A549 (cell line): Measurements from ENCODE around the gene RRBP1. TPM values are rescaled to one million over a fixed set of nuclear protein-coding genes. Genes with fewer than 3 reads are reported as not detected.

ENCODE experiments used
- ATAC-seq, 2 experiments: fragments of 200-7000 bp in 1 of 2; fragments of >200 bp in 1 of 2; cut with Nextera tagmentation in 1 of 2; cut with Tn5 transposase in 1 of 2; 3 replicates each; pipeline versions ENCODE4 v1.8.0 to v1.9.1; 2018 to 2020; ENCODE audit warnings: mild to moderate bottlenecking in 1 of 2, moderate library complexity in 1 of 2
- CTCF ChIA-PET: fragments of 300-600 bp; sonication (Branson Sonifier 250); formaldehyde crosslinking; extraction: SDS; loops from one replicate; lab custom pipeline; 2021; ENCODE audit warnings: antibody characterized with exemption, inconsistent platforms; lab: Yijun Ruan, JAX
- POLR2A ChIA-PET: fragments of 350-600 bp; formaldehyde crosslinking; extraction: SDS; loops from one replicate; lab custom pipeline; 2021; ENCODE audit warnings: antibody characterized with exemption, inconsistent platforms; lab: Yijun Ruan, JAX
- DNase-seq, 2 experiments: peaks; one replicate each; pipeline versions ENCODE4 v3.0.0 to v3.0.0-alpha.2; 2011 to 2016; ENCODE audit warnings: low read depth in 1 of 2, low spot score in 1 of 2
- FAIRE-seq: peaks from 2 replicates; lab custom pipeline; 2011; peaks lifted over from hg19 to GRCh38; lab: Jason Lieb, UNC
- H3K27ac ChIP-seq, 2 experiments: fragments of >200 bp; sonication (Bioruptor Twin); formaldehyde crosslinking; 3 replicates each; pipeline ENCODE4 v1.5.1; 2016 to 2017
- H3K4me1 ChIP-seq: fragments of >200 bp; sonication (Bioruptor Twin); formaldehyde crosslinking; 3 replicates; pipeline ENCODE4 v1.6.1; 2016
- H3K4me2 ChIP-seq: fragments of >200 bp; sonication (Bioruptor Twin); formaldehyde crosslinking; 3 replicates; pipeline ENCODE4 v1.6.1; 2016
- H3K4me3 ChIP-seq: fragments of >200 bp; sonication (Bioruptor Twin); formaldehyde crosslinking; 3 replicates; pipeline ENCODE4 v1.5.1; 2016
- H3K9me3 ChIP-seq: fragments of >200 bp; sonication (Bioruptor Twin); formaldehyde crosslinking; 3 replicates; pipeline ENCODE4 v1.6.1; 2016
- BHLHE40 ChIP-seq: IDR thresholded peaks from 2 replicates; pipeline ENCODE4 v1.6.1; 2012; ENCODE audit warnings: low read depth, low read length, inconsistent platforms
- CHD2 ChIP-seq: fragments of 150-350 bp; IDR thresholded peaks from 2 replicates; pipeline ENCODE4 v1.6.1; 2014; ENCODE audit warnings: low read length; ENCODE audit not compliant: partially characterized antibody
- EHF ChIP-seq: fragments of 250-450 bp; sonication (Bioruptor Pico); IDR thresholded peaks from 2 replicates; pipeline ENCODE4 v1.5.0; 2020; ENCODE audit warnings: mild to moderate bottlenecking
- HDAC2 ChIP-seq: fragments of 200-600 bp; sonication (generic); IDR thresholded peaks from 2 replicates; pipeline ENCODE4 v1.6.1; 2016
- KDM5A ChIP-seq: fragments of 200-600 bp; sonication (generic); IDR thresholded peaks from 2 replicates; pipeline ENCODE4 v1.6.1; 2016; ENCODE audit warnings: antibody characterized with exemption, mild to moderate bottlenecking
- POLR2AphosphoS2 ChIP-seq: conservative IDR thresholded peaks from 2 replicates; pipeline ENCODE4 v1.6.1; 2012; ENCODE audit warnings: low read length, improper control_type of control experiment, inconsistent platforms
- REST ChIP-seq: fragments of 200-600 bp; sonication (generic); IDR thresholded peaks from 2 replicates; pipeline ENCODE4 v1.6.1; 2016; ENCODE audit warnings: antibody characterized with exemption, mild to moderate bottlenecking, moderate library complexity
- RFX5 ChIP-seq: fragments of 450-650 bp; IDR thresholded peaks from 2 replicates; pipeline ENCODE4 v1.7.1; 2014; ENCODE audit warnings: antibody characterized with exemption, mild to moderate bottlenecking, moderate library complexity
- SMC3 ChIP-seq: fragments of >200 bp; sonication (Bioruptor Twin); formaldehyde crosslinking; IDR thresholded peaks from 3 replicates; pipeline ENCODE4 v1.6.1; 2018; ENCODE audit warnings: inconsistent platforms
- SREBF2 ChIP-seq: fragments of 450-650 bp; IDR thresholded peaks from 2 replicates; pipeline ENCODE4 v1.6.1; 2014; ENCODE audit warnings: mild to moderate bottlenecking, moderate library complexity
- TP53 ChIP-seq: fragments of 250-450 bp; sonication (Bioruptor Pico); IDR thresholded peaks from 2 replicates; pipeline ENCODE4 v1.5.0; 2021; ENCODE audit warnings: mild to moderate bottlenecking, moderate library complexity
- ZC3H11A ChIP-seq: fragments of 450-650 bp; IDR thresholded peaks from 2 replicates; pipeline ENCODE4 v1.6.1; 2014; ENCODE audit warnings: antibody characterized with exemption, mild to moderate bottlenecking
- ZSCAN20 ChIP-seq: fragments of 250-450 bp; sonication (Bioruptor Pico); IDR thresholded peaks from 2 replicates; pipeline ENCODE4 v1.8.0; 2022; ENCODE audit warnings: mild to moderate bottlenecking, moderate library complexity
- WGBS: methylation state at CpG from one replicate; pipeline ENCODE4 v1.1.6; 2017; ENCODE audit errors: missing lambda C conversion rate; 5-methylcytosine and 5-hydroxymethylcytosine counted together
- polyA plus RNA-seq, 4 experiments: library from polyadenylated mRNA; depleted of rRNA in 3 of 4; stranded (reverse); fragments of >200 nt; fragmentation: RNase III in 1 of 4; extraction: RNeasy Plus Mini Kit Qiagen cat#74134 plus additional on column Dnase treatment in 1 of 4; gene quantifications; 2 replicates in 3 of 4; 3 replicates in 1 of 4; pipeline ENCODE4 v1.2.3, GENCODE V29; 2011 to 2017
- TF ChIP-seq, protein P1 (sequence below): fragments of >200 bp; sonication (Bioruptor Twin); formaldehyde crosslinking; IDR thresholded peaks from 2 replicates; pipeline ENCODE4 v1.6.1; 2016
- TF ChIP-seq, protein P2 (sequence below): fragments of >200 bp; sonication (Bioruptor Twin); formaldehyde crosslinking; IDR thresholded peaks from 3 replicates; pipeline ENCODE4 v1.6.1; 2016

RRBP1 gene
- polyA plus RNA-seq, 2 of the 4 experiments (the other 2 are of a cell fraction) = 51.6 to 79.6 TPM

DNA sequence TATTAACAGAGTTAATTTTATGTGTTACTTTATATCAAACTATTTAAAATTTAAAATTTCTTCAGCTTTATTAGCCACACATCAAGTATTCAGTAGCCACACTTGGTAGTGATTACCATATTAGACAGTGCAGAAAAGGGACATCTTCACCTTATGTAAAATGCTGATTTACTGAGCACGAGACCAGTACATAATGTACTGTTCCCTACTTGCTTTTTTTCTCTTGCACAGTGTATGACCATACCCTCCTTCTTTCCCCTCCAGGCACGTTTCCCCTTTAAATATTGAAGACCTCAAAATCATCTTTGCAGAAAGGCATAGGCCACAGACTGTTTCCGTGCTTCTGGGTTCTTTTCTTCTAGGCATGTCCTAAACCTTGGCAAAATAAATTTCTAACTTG, 94.2 kb downstream of the RRBP1 start:
- H3K9me3 ChIP-seq = no peaks in the 10 kb centered on the region
- no peak overlapping the region; a peak in 1 of 6 replicates for H3K27ac ChIP-seq
- no peak overlapping the region for H3K4me3 ChIP-seq
- peaks cover 75% of the 10 kb centered on the region for H3K4me1 ChIP-seq
- ATAC-seq (no peak), FAIRE-seq (peak; percentile 28), DNase-seq (no peak)
- TF ChIP-seq HDAC2 = no peak
- POLR2A ChIA-PET = interaction anchor here (1.1 kb wide), 1 partner anchor 16 kb away, joined by 3 read pairs; no protein-coding TSS in a partner anchor
- WGBS = 70% methylated on average over 3 of the region's 3 CpGs
- no peak overlapping the region for H3K4me2 ChIP-seq
- CTCF ChIA-PET = interaction anchor here (1.1 to 1.2 kb wide), 2 partner anchors 18 kb away, joined by 3 read pairs; partner anchors contain the start of gene DSTN

- CTCF ChIA-PET = interaction anchor here (1.1 to 1.2 kb wide), 2 partner anchors 17 to 18 kb away, joined by 3 read pairs; partner anchors contain the start of gene DSTN
These were observed 94.9 kb downstream of the RRBP1 start for GRCh38 chr20:17587148-17587547.

GRCh38 chr20:17586250-17586649, 95.8 kb downstream of the RRBP1 start:
- Histone ChIP-seq H3K4me2 (no peak overlapping the region), H3K4me1 (peaks cover 74% of the 10 kb centered on the region), H3K9me3 (no peaks in the 10 kb centered on the region), H3K27ac (no peak overlapping the region), H3K4me3 (no peak overlapping the region)
- ATAC-seq (no peak), FAIRE-seq (peak; percentile 94), DNase-seq (no peak)
- ChIA-PET CTCF (interaction anchor here (1.2 to 2.9 kb wide), 6 partner anchors 15 to 82 kb away, joined by 3 to 12 read pairs (median 5); no protein-coding TSS in a partner anchor), POLR2A (interaction anchor here (0.7 to 2.6 kb wide), 2 partner anchors 9 to 16 kb away, joined by 3 to 12 read pairs; partner anchors contain the start of gene DSTN)
- TF ChIP-seq, protein P1, sequence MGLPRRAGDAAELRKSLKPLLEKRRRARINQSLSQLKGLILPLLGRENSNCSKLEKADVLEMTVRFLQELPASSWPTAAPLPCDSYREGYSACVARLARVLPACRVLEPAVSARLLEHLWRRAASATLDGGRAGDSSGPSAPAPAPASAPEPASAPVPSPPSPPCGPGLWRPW = no peak
- TF ChIP-seq ZSCAN20 (CRISPR knock-in tag) (no peak), POLR2AphosphoS2 (peak; percentile 75; the same call in 1 of the 2 replicates), EHF (CRISPR knock-in tag) (no peak), CHD2 (no peak), RFX5 (no peak), ZC3H11A (no peak)
- TF ChIP-seq, protein P2, sequence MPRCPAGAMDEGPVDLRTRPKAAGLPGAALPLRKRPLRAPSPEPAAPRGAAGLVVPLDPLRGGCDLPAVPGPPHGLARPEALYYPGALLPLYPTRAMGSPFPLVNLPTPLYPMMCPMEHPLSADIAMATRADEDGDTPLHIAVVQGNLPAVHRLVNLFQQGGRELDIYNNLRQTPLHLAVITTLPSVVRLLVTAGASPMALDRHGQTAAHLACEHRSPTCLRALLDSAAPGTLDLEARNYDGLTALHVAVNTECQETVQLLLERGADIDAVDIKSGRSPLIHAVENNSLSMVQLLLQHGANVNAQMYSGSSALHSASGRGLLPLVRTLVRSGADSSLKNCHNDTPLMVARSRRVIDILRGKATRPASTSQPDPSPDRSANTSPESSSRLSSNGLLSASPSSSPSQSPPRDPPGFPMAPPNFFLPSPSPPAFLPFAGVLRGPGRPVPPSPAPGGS = no peak
- WGBS = 91% methylated on average over 2 of the region's 2 CpGs

More at GRCh38 chr20:17587148-17587547, 94.9 kb downstream of the RRBP1 start:
- Histone ChIP-seq H3K4me1 (peaks cover 78% of the 10 kb centered on the region), H3K4me3 (no peak overlapping the region), H3K27ac (no peak overlapping the region; a peak in 1 of 6 replicates), H3K9me3 (no peaks in the 10 kb centered on the region), H3K4me2 (no peak overlapping the region)
- POLR2A ChIA-PET = interaction anchor here (1.1 to 2.6 kb wide), 2 partner anchors 15 to 17 kb away, joined by 3 to 12 read pairs; partner anchors contain the start of gene DSTN
- FAIRE-seq (no peak), DNase-seq (no peak), ATAC-seq (no peak)
- TF ChIP-seq SREBF2 (no peak), TP53 (no peak), BHLHE40 (no peak), SMC3 (no peak), REST (no peak), KDM5A (no peak)
- WGBS = 81% methylated on average over 1 of the region's 1 CpG
